ENCODE data around the gene PDZD2.

Gene PDZD2

GRCh38 chr5:31823472-31823871 is 184.5 kb downstream of the PDZD2 start:
- H3K27ac ChIP-seq: no peak overlapping the region
- no peak overlapping the region for H3K4me3 ChIP-seq (ENCODE audit: low read depth in 1 of 2, low read length in 1 of 2)
- no peak for TF ChIP-seq CTCF (IDR thresholded peaks at IDR 0.05)
- H3K9me3 ChIP-seq: no peaks in the 10 kb centered on the region
- peaks cover 13% of the 10 kb centered on the region for H3K27me3 ChIP-seq
- H3K36me3 ChIP-seq: no peaks in the 10 kb centered on the region
- H3K4me1 ChIP-seq (ENCODE audit: control insufficient read depth in 1 of 2, insufficient read depth in 1 of 2, low read depth in 1 of 2, low read length in 1 of 2): no peaks in the 10 kb centered on the region

DNA sequence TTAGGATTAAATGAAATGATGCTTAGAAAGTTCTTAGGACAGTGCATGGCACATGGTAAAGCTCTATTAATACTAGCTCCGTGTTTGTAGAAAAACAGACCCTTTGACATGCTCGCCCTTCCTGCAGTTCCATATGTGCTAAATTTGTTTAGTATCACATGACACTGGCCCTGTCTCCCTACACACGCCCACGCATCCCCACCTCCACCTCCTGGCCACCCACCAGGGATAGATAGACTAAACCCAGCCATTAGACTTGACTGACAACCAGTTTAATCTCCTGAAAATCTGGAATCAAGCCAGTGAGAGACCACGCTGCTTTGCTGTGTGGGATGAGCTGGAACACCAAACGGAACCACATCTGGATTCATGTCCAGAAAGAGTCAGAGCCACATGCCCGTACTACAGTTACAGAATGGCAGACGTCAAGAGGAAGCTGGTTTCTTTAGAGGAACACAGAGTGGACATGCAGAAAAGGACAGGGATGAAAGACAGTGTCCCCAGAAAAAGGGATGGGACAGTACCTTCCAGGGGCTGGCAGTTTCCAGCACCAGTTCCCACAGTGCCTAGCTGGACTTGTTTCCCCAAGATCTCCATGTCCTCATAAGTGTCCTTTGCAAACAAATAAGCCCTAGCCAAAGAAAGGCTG is 186.1 kb downstream of the PDZD2 start:
- no peaks in the 10 kb centered on the region for H3K4me1 ChIP-seq (ENCODE audit: control insufficient read depth in 1 of 2, insufficient read depth in 1 of 2, low read depth in 1 of 2, low read length in 1 of 2)

DNA sequence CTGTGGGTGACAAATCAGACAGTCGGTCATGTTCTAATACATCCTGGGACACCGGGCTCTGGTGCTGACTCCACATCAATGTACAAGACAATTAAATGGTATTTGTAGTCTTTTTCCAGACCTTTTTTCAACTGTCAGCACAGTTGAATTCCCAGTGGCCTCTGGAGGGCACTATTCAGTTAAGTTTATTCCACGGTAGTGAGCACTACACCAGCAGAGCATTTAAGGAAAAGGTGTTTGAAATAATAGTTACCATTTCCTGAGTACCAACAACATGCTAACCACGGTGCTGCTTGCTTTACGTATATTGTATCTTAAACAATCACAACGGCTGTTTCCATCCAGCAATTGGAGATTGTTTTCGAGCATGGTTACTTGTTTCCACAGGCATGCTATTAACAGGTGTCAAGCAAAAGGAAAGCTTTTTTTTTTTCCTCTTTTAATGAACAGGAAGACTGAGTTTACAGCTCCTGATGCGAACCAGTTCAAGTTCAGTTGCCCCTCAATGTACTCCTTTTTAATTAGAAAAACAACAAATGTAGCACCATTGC is 186.7 kb downstream of the PDZD2 start:
- TF ChIP-seq CTCF (IDR thresholded peaks at IDR 0.05): no peak
- Histone ChIP-seq H3K4me1 (ENCODE audit: control insufficient read depth in 1 of 2, insufficient read depth in 1 of 2, low read depth in 1 of 2, low read length in 1 of 2) (no peaks in the 10 kb centered on the region), H3K27me3 (peaks cover 13% of the 10 kb centered on the region), H3K9me3 (no peaks in the 10 kb centered on the region), H3K36me3 (no peaks in the 10 kb centered on the region), H3K4me3 (ENCODE audit: low read depth in 1 of 2, low read length in 1 of 2) (no peak overlapping the region), H3K27ac (no peak overlapping the region)

More for the DNA sequence above, 186.1 kb downstream of the PDZD2 start:
- H3K27ac ChIP-seq: no peak overlapping the region
- H3K4me3 ChIP-seq (ENCODE audit: low read depth in 1 of 2, low read length in 1 of 2): no peak overlapping the region
- no peaks in the 10 kb centered on the region for H3K36me3 ChIP-seq
- H3K9me3 ChIP-seq: no peaks in the 10 kb centered on the region
- H3K27me3 ChIP-seq: peaks cover 13% of the 10 kb centered on the region
- no peak for TF ChIP-seq CTCF (IDR thresholded peaks at IDR 0.05)

DNA sequence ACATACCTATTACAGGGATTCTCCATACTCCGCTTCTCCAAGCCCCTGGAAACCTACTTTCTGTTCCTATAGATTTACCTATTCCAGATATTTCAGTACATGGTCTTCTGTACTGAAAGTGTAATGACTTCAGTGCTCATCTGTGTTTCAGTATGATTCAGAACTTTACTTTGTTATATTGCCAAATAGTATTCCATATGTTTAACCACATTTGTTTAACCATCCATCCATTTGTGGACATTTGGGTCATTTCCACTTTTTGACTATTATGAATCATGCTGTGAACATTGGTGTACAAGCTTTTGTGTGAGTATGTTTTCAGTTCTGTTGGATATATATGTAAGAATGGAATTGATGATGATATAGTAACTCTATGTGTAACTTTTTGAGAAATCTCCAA is 188.9 kb downstream of the PDZD2 start:
- TF ChIP-seq CTCF (IDR thresholded peaks at IDR 0.05): no peak
- H3K36me3 ChIP-seq: no peaks in the 10 kb centered on the region
- H3K4me1 ChIP-seq (ENCODE audit: control insufficient read depth in 1 of 2, insufficient read depth in 1 of 2, low read depth in 1 of 2, low read length in 1 of 2): no peaks in the 10 kb centered on the region
- H3K27me3 ChIP-seq: peaks cover 13% of the 10 kb centered on the region
- no peak overlapping the region for H3K4me3 ChIP-seq (ENCODE audit: low read depth in 1 of 2, low read length in 1 of 2)
- no peaks in the 10 kb centered on the region for H3K9me3 ChIP-seq
- no peak overlapping the region for H3K27ac ChIP-seq

DNA sequence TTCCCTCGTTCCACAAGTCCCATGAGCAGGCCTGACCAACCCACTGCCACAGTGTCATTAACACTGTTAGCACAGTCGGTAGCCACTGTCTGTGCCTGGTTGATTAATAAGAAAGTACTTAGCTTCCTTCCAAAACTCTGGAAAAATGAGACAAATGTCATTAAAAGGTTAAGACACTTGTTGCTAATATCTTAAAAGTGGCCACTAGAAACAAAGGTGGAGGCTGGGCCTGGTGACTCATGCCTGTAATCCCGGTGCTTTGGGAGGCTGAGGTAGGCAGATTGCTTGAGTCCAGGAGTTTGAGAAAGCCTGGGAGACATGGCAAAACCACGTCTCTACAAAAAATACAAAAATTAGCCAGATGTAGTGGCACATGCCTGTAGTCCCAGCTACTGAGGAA is 194.0 kb downstream of the PDZD2 start:
- Histone ChIP-seq H3K4me1 (ENCODE audit: control insufficient read depth in 1 of 2, insufficient read depth in 1 of 2, low read depth in 1 of 2, low read length in 1 of 2) (no peaks in the 10 kb centered on the region), H3K36me3 (no peaks in the 10 kb centered on the region), H3K4me3 (ENCODE audit: low read depth in 1 of 2, low read length in 1 of 2) (no peak overlapping the region), H3K27me3 (no peaks in the 10 kb centered on the region), H3K27ac (no peak overlapping the region), H3K9me3 (no peaks in the 10 kb centered on the region)
- TF ChIP-seq CTCF (IDR thresholded peaks at IDR 0.05): no peak

Measured in neutrophil (primary cell).